Right renal cortex interstitium (tissue), 3 donors: Measurements from ENCODE around the gene NKIRAS1. TPM values are rescaled to one million over a fixed set of nuclear protein-coding genes. Genes with fewer than 3 reads are reported as not detected.

Experiments used
- polyA plus RNA-seq, 3 donors: library from polyadenylated mRNA; unstranded; fragments of 120-200 nt; gene quantifications; one replicate each; pipeline ENCODE4 v1.2.1, GENCODE V29; 2013; ENCODE audit not compliant: insufficient read length in 3 of 3

NKIRAS1 gene
- polyA plus RNA-seq, 3 donors, result 18.6 to 19.6 (median 18.7) TPM

Other genes with a start within 250 kb of the NKIRAS1 start
- 100 to 1,000 TPM; 156 to 163 (median 160) TPM for gene UBE2E1, start 111.0 kb downstream of the NKIRAS1 start, polyA plus RNA-seq
- 1,000 to 10,000 TPM; 2,038 to 2,171 (median 2,160) TPM for gene RPL15, start 142 bp upstream of the NKIRAS1 start, polyA plus RNA-seq
- 10 to 100 TPM; 42.5 to 50.0 (median 43.0) TPM for gene NR1D2, start 28.3 kb upstream of the NKIRAS1 start, polyA plus RNA-seq